GM18868 (cell line): Measurements from ENCODE around the gene ZNF500.

Experiments used
- ATAC-seq: cut with Tn5 transposase; IDR thresholded peaks from one replicate; pipeline ENCODE4 v1.9.1; 2021; ENCODE audit warnings: mild to moderate bottlenecking, moderate library complexity; ENCODE audit not compliant: unreplicated experiment

Gene ZNF500

GRCh38 chr16:4775005-4775404 is 8.0 kb upstream of the ZNF500 start:
- no peak for ATAC-seq

GRCh38 chr16:4772351-4772750 is 5.4 kb upstream of the ZNF500 start:
- no peak for ATAC-seq

- ATAC-seq: no peak
Observed at GRCh38 chr16:4771646-4772045, 4.7 kb upstream of the ZNF500 start.

GRCh38 chr16:4769306-4769638 is 2.3 kb upstream of the ZNF500 start:
- no peak for ATAC-seq

GRCh38 chr16:4768549-4769305 is 1.8 kb upstream of the ZNF500 start:
- peak; percentile 64 for ATAC-seq

GRCh38 chr16:4767872-4768548 is 1.0 kb upstream of the ZNF500 start:
- peak; percentile 10 for ATAC-seq

- ATAC-seq: no peak
Observed at GRCh38 chr16:4765511-4766474, 1.2 kb downstream of the ZNF500 start.

GRCh38 chr16:4763791-4764190 is 3.2 kb downstream of the ZNF500 start:
- ATAC-seq: no peak

GRCh38 chr16:4762205-4762604 is 4.8 kb downstream of the ZNF500 start:
- ATAC-seq: no peak

GRCh38 chr16:4760221-4760910 is 6.6 kb downstream of the ZNF500 start:
- ATAC-seq: no peak

GRCh38 chr16:4755687-4756086 is 11.3 kb downstream of the ZNF500 start:
- ATAC-seq: no peak

- ATAC-seq: no peak
Observed at GRCh38 chr16:4754865-4755264, 12.1 kb downstream of the ZNF500 start.

GRCh38 chr16:4753227-4753626 is 13.7 kb downstream of the ZNF500 start:
- no peak for ATAC-seq

- no peak for ATAC-seq
Observed at GRCh38 chr16:4752351-4753100, 14.4 kb downstream of the ZNF500 start.

- no peak for ATAC-seq
Observed at GRCh38 chr16:4750896-4751295, 16.1 kb downstream of the ZNF500 start.

- ATAC-seq: no peak
Observed at GRCh38 chr16:4749700-4750257, 17.2 kb downstream of the ZNF500 start.

GRCh38 chr16:4748682-4749411 is 18.1 kb downstream of the ZNF500 start:
- no peak for ATAC-seq

GRCh38 chr16:4747906-4748681 is 18.9 kb downstream of the ZNF500 start:
- no peak for ATAC-seq
